DMS53 treated with DMSO at 0.1 percent for 48 hours (cell line): ENCODE measurements around the gene LILRB3.
"Not testable (repeated sequence)": the region's sequence is repeated elsewhere in the genome, so short reads cannot be mapped to it uniquely, and the experiment has no call there.

Experiments used
- DNase-seq: peaks from one replicate; lab custom pipeline; 2025; ENCODE audit not compliant: unreplicated experiment; lab: John Stamatoyannopoulos, UW

The LILRB3 gene

GRCh38 chr19:54242646-54243045 is 19.8 kb upstream of the LILRB3 start, which contains the start of gene LILRA6:
TSS of gene LILRA6 (minus strand) at chr19:54242790.
- DNase-seq, result not testable (repeated sequence)

GRCh38 chr19:54242234-54242633 is 19.4 kb upstream of the LILRB3 start:
- not testable (repeated sequence) for DNase-seq

- not testable (repeated sequence) for DNase-seq
Measured at GRCh38 chr19:54240372-54241336, 17.8 kb upstream of the LILRB3 start.

GRCh38 chr19:54239491-54240371 is 16.9 kb upstream of the LILRB3 start:
- DNase-seq, result not testable (repeated sequence)

- no peak for DNase-seq
Measured at GRCh38 chr19:54233941-54234340, 11.1 kb upstream of the LILRB3 start.

GRCh38 chr19:54231077-54231931 is 8.5 kb upstream of the LILRB3 start:
- DNase-seq, result peak; percentile 43

GRCh38 chr19:54230031-54230430 is 7.2 kb upstream of the LILRB3 start:
- no peak for DNase-seq

GRCh38 chr19:54229146-54229545 is 6.3 kb upstream of the LILRB3 start:
- DNase-seq, result no peak

- not testable (repeated sequence) for DNase-seq
Measured at GRCh38 chr19:54224619-54225018, 1.8 kb upstream of the LILRB3 start.

GRCh38 chr19:54223937-54224281 is 1.1 kb upstream of the LILRB3 start:
- DNase-seq, result not testable (repeated sequence)

- DNase-seq, result not testable (repeated sequence)
Measured at GRCh38 chr19:54223277-54223936, 600 bp upstream of the LILRB3 start.

- not testable (repeated sequence) for DNase-seq
Measured at GRCh38 chr19:54221947-54222346, 860 bp downstream of the LILRB3 start.

GRCh38 chr19:54219702-54220101 is 3.1 kb downstream of the LILRB3 start:
- DNase-seq, result not testable (repeated sequence)

GRCh38 chr19:54218960-54219661 is 3.7 kb downstream of the LILRB3 start:
- no peak for DNase-seq

GRCh38 chr19:54218259-54218658 is 4.5 kb downstream of the LILRB3 start:
- no peak for DNase-seq

- DNase-seq, result not testable (repeated sequence)
Measured at GRCh38 chr19:54217517-54218247, 5.1 kb downstream of the LILRB3 start.

- DNase-seq, result no peak
Measured at GRCh38 chr19:54216869-54217268, 5.9 kb downstream of the LILRB3 start.

- DNase-seq, result not testable (repeated sequence)
Measured at GRCh38 chr19:54214734-54215133, 8.1 kb downstream of the LILRB3 start.

GRCh38 chr19:54214217-54214616 is 8.6 kb downstream of the LILRB3 start:
- not testable (repeated sequence) for DNase-seq
